GM12878 (cell line): ENCODE results near the gene DGKI.

Source experiments
- CBFB ChIP-seq: IDR thresholded peaks from 2 replicates; pipeline ENCODE4 v1.6.1; 2016; ENCODE audit warnings: antibody characterized with exemption, low read depth
- CHD1 ChIP-seq: IDR thresholded peaks from 2 replicates; pipeline ENCODE4 v1.6.1; 2012; ENCODE audit warnings: low read depth, low read length, improper control_type of control experiment
- CTCF ChIP-seq, 3 experiments: IDR thresholded peaks in 2 of 3; conservative IDR thresholded peaks in 1 of 3; 2 replicates each; pipeline ENCODE4 v1.5.1; 2011; ENCODE audit warnings: low read depth in 3 of 3, low read length in 3 of 3, mild to moderate bottlenecking in 3 of 3, control low read depth in 2 of 3, moderate library complexity in 2 of 3, inconsistent platforms in 1 of 3, mixed read lengths in 1 of 3; ENCODE audit not compliant: control insufficient read depth in 2 of 3, insufficient read depth in 1 of 3; ENCODE audit errors: extremely low read depth in 1 of 3
- EGR1 ChIP-seq, 2 experiments: IDR thresholded peaks; 1 replicate in 1 of 2; 2 replicates in 1 of 2; pipeline ENCODE4 v1.6.1; 2011 to 2012; ENCODE audit warnings: low read depth in 2 of 2, low read length in 2 of 2, borderline replicate concordance in 1 of 2, mild to moderate bottlenecking in 1 of 2, moderate library complexity in 1 of 2
- EP300 ChIP-seq, 2 experiments: fragments of 150-350 bp in 1 of 2; IDR thresholded peaks; 2 replicates each; pipeline ENCODE4 v1.6.1; 2011 to 2012; ENCODE audit warnings: low read depth in 2 of 2, low read length in 2 of 2, borderline replicate concordance in 1 of 2, improper control_type of control experiment in 1 of 2, inconsistent platforms in 1 of 2; ENCODE audit not compliant: control insufficient read depth in 1 of 2
- REST ChIP-seq: IDR thresholded peaks from 2 replicates; pipeline ENCODE4 v1.6.1; 2012; ENCODE audit warnings: mild to moderate bottlenecking, low read depth, low read length
- RUNX3 ChIP-seq: IDR thresholded peaks from 2 replicates; pipeline ENCODE4 v1.6.1; 2012; ENCODE audit warnings: low read length, inconsistent platforms
- ZNF274 ChIP-seq: IDR thresholded peaks from one replicate; pipeline ENCODE4 v1.8.0; 2011; ENCODE audit not compliant: insufficient read length, insufficient read depth

DNA sequence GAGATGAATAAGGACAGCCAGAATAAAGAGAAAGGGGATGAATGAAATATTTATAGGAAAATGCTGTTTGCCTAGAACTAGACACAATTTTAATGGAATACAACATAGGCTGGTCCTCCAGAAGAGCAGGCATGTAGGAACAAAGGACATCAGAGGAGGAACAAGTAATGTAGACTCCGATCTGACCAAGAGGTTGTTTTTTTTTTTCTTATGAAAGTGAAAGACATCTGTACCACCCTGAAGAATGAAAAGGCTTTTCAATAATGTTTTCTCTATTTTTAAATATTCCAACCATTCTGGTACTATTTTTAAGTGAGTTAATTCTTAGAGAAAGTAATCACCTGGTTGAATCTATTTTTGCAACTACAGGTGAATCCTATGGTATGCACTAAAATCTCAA is 366.4 kb downstream of the DGKI start:
- TF ChIP-seq CBFB (no peak), REST (no peak), CHD1 (no peak), CTCF (IDR thresholded peaks at IDR 0.05 in 2 of 3, conservative IDR thresholded peaks at IDR 0.05 in 1 of 3; ENCODE audit: control insufficient read depth in 2 of 3, extremely low read depth in 1 of 3, insufficient read depth in 1 of 3, low read depth in 3 of 3, low read length in 3 of 3) (no peak), EP300 (IDR thresholded peaks at IDR 0.05; ENCODE audit: borderline replicate concordance in 1 of 2, control insufficient read depth in 1 of 2, low read depth in 2 of 2, low read length in 2 of 2) (no peak), ZNF274 (no peak), EGR1 (IDR thresholded peaks at IDR 0.05; ENCODE audit: borderline replicate concordance in 1 of 2, low read depth in 2 of 2, low read length in 2 of 2) (no peak), RUNX3 (no peak)
